K562 (cell line): ENCODE results near the gene SDCCAG8. TPM values are rescaled to one million over a fixed set of nuclear protein-coding genes. Genes with fewer than 3 reads are reported as not detected.

ENCODE experiments used
- CHD2 ChIP-seq: IDR thresholded peaks from 2 replicates; pipeline ENCODE4 v1.6.1; 2011; ENCODE audit warnings: low read depth, low read length
- COPS2 ChIP-seq: fragments of 450-650 bp; conservative IDR thresholded peaks from 2 replicates; pipeline ENCODE4 v1.6.1; 2016; ENCODE audit warnings: mild to moderate bottlenecking, moderate library complexity
- DIDO1 ChIP-seq: fragments of 450-650 bp; IDR thresholded peaks from 2 replicates; pipeline ENCODE4 v1.6.1; 2016; ENCODE audit warnings: low read depth, missing biosample characterization, missing genetic modification characterization
- ESRRA ChIP-seq: fragments of 450-650 bp; IDR thresholded peaks from 2 replicates; pipeline ENCODE4 v1.6.1; 2014; ENCODE audit warnings: low read depth, mild to moderate bottlenecking, moderate library complexity, borderline replicate concordance
- ETS2 ChIP-seq: IDR thresholded peaks from 2 replicates; pipeline ENCODE4 v1.6.1; 2016; ENCODE audit warnings: borderline replicate concordance, missing genetic modification characterization, mild to moderate bottlenecking, moderate library complexity, missing compliant biosample characterization; ENCODE audit not compliant: poor library complexity, severe bottlenecking
- FOS ChIP-seq: IDR thresholded peaks from 3 replicates; pipeline ENCODE4 v1.6.1; 2011; ENCODE audit not compliant: insufficient read length; ENCODE audit errors: extremely low read depth
- FOXK1 ChIP-seq: sonication (generic); formaldehyde crosslinking; IDR thresholded peaks from 2 replicates; pipeline ENCODE4 v1.8.0; 2022; ENCODE audit warnings: missing genetic modification reagents, mild to moderate bottlenecking, borderline replicate concordance
- HEY1 ChIP-seq: fragments of 250-450 bp; sonication (Bioruptor Pico); IDR thresholded peaks from 2 replicates; pipeline ENCODE4 v1.5.0; 2020; ENCODE audit warnings: mild to moderate bottlenecking, moderate library complexity, borderline replicate concordance
- HMG20A ChIP-seq: fragments of 450-650 bp; formaldehyde crosslinking; conservative IDR thresholded peaks from 2 replicates; pipeline ENCODE4 v1.4.0; 2020; ENCODE audit warnings: mild to moderate bottlenecking, mixed read lengths
- HNRNPL ChIP-seq: fragments of 200-400 bp; formaldehyde crosslinking; IDR thresholded peaks from 2 replicates; pipeline ENCODE4 v1.6.1; 2017; ENCODE audit warnings: low read depth, mild to moderate bottlenecking, low read length
- HNRNPUL1 ChIP-seq: fragments of 200-400 bp; formaldehyde crosslinking; IDR thresholded peaks from 2 replicates; pipeline ENCODE4 v1.6.1; 2017; ENCODE audit warnings: low read length
- LCOR ChIP-seq: sonication (generic); formaldehyde crosslinking; IDR thresholded peaks from 2 replicates; pipeline ENCODE4 v1.8.0; 2022; ENCODE audit warnings: mild to moderate bottlenecking, missing genetic modification reagents
- MTA1 ChIP-seq: fragments of 450-650 bp; IDR thresholded peaks from 2 replicates; pipeline ENCODE4 v1.6.1; 2017; ENCODE audit warnings: borderline replicate concordance
- NR4A1 ChIP-seq, 2 experiments: fragments of 250-450 bp in 1 of 2; fragments of 450-650 bp in 1 of 2; sonication (Bioruptor Pico) in 1 of 2; IDR thresholded peaks; 2 replicates each; pipeline versions ENCODE4 v1.4.0 to v1.6.1; 2016 to 2020; ENCODE audit warnings: mild to moderate bottlenecking in 2 of 2, missing compliant biosample characterization in 1 of 2, missing genetic modification characterization in 1 of 2, moderate library complexity in 1 of 2
- SMAD4 ChIP-seq: fragments of 250-450 bp; sonication (Bioruptor Pico); conservative IDR thresholded peaks from 2 replicates; pipeline ENCODE4 v1.8.0; 2021; ENCODE audit warnings: inconsistent platforms, mild to moderate bottlenecking, moderate library complexity
- TBP ChIP-seq: optimal IDR thresholded peaks from 2 replicates; pipeline ENCODE3; 2011; ENCODE audit warnings: low read depth, low read length, improper control_type of control experiment
- ZBTB8A ChIP-seq: fragments of 450-650 bp; IDR thresholded peaks from 2 replicates; pipeline ENCODE4 v1.6.1; 2018; ENCODE audit warnings: mild to moderate bottlenecking, moderate library complexity; ENCODE audit not compliant: partially characterized antibody
- ZNF12 ChIP-seq: sonication (generic); formaldehyde crosslinking; IDR thresholded peaks from 2 replicates; pipeline ENCODE4 v1.4.0; 2020; ENCODE audit warnings: mild to moderate bottlenecking, missing genetic modification reagents
- ZNF174 ChIP-seq: fragments of 250-450 bp; sonication (Bioruptor Pico); IDR thresholded peaks from 2 replicates; pipeline ENCODE4 v1.4.0; 2020; ENCODE audit warnings: mild to moderate bottlenecking
- polyA plus RNA-seq, 8 experiments: library from polyadenylated mRNA; depleted of rRNA in 4 of 8; stranded (reverse) in 5 of 8; unstranded in 3 of 8; fragments of >200 nt; fragmentation: Nextera tagmentation in 2 of 8; fragmentation: Illumina TruSeq in 1 of 8; extraction: Ambion mirVana in 2 of 8; extraction: Trizol in 1 of 8; gene quantifications; 2 replicates each; pipeline versions ENCODE4 v1.2.1 to v1.2.3, GENCODE V29; 2011 to 2014; ENCODE audit warnings: inconsistent platforms in 1 of 8, missing spikeins in 1 of 8
- total RNA-seq, 7 experiments: library from RNA; depleted of rRNA in 6 of 7; stranded (reverse); fragments of >200 nt in 6 of 7; fragmentation: Illumina TruSeq in 2 of 7; extraction: Trizol in 2 of 7; gene quantifications; 2 replicates each; pipeline versions ENCODE4 v1.2.1 to v1.2.3, GENCODE V29; 2011 to 2021; ENCODE audit warnings: low replicate concordance in 1 of 7
- TF ChIP-seq, protein P1 (sequence below): sonication (generic); formaldehyde crosslinking; IDR thresholded peaks from 2 replicates; pipeline ENCODE4 v1.8.1; 2023; ENCODE audit warnings: missing genetic modification reagents, mild to moderate bottlenecking, borderline replicate concordance
- TF ChIP-seq, protein P2 (sequence below): sonication (generic); formaldehyde crosslinking; IDR thresholded peaks from 2 replicates; pipeline ENCODE4 v1.8.0; 2022; ENCODE audit warnings: mild to moderate bottlenecking, missing genetic modification reagents
- TF ChIP-seq, protein P3 (sequence below): fragments of 450-650 bp; formaldehyde crosslinking; IDR thresholded peaks from 2 replicates; pipeline ENCODE4 v1.4.0; 2020; ENCODE audit warnings: mild to moderate bottlenecking, moderate library complexity

Gene SDCCAG8
- total and polyA plus RNA-seq, 9 of the 15 experiments (the other 6 are each of a cell fraction or from before 2014, with no cell fraction given), result 17.9 to 36.7 (median 25.4) TPM

DNA sequence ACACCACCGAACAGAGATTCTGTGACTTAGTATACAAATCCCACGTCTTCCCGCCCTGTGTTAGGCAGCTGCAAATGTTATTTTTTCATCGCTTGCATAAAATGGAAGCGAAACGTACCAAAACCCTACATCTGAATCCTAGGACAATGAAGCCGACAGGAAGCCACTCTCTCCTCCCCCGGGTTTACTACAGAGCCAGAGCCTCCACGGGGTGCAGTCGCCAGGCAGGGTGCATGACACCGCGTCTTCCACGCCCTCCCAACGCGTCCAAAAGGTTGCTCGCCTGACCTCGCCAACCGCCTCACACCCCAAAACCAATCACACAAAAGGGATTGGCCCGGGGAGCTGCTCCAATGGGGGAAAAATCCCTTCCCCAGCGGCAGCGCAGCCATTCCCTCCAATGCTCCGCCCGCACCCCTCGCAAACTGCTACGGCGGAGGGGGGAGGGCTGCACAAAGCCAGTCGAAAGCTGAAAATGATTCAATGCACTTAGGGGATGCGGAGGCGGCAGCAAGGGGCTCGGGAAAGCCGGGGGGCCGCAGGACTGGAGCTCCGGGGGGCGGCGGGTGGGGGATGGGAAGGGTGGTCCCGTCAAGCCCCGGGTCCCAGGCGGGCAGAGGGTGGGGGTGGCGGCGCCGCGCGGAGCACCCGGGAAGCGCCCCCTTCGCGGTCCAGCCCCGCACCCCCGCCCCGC lies 1.5 kb upstream of the SDCCAG8 start (continued):
- TF ChIP-seq, protein P1, sequence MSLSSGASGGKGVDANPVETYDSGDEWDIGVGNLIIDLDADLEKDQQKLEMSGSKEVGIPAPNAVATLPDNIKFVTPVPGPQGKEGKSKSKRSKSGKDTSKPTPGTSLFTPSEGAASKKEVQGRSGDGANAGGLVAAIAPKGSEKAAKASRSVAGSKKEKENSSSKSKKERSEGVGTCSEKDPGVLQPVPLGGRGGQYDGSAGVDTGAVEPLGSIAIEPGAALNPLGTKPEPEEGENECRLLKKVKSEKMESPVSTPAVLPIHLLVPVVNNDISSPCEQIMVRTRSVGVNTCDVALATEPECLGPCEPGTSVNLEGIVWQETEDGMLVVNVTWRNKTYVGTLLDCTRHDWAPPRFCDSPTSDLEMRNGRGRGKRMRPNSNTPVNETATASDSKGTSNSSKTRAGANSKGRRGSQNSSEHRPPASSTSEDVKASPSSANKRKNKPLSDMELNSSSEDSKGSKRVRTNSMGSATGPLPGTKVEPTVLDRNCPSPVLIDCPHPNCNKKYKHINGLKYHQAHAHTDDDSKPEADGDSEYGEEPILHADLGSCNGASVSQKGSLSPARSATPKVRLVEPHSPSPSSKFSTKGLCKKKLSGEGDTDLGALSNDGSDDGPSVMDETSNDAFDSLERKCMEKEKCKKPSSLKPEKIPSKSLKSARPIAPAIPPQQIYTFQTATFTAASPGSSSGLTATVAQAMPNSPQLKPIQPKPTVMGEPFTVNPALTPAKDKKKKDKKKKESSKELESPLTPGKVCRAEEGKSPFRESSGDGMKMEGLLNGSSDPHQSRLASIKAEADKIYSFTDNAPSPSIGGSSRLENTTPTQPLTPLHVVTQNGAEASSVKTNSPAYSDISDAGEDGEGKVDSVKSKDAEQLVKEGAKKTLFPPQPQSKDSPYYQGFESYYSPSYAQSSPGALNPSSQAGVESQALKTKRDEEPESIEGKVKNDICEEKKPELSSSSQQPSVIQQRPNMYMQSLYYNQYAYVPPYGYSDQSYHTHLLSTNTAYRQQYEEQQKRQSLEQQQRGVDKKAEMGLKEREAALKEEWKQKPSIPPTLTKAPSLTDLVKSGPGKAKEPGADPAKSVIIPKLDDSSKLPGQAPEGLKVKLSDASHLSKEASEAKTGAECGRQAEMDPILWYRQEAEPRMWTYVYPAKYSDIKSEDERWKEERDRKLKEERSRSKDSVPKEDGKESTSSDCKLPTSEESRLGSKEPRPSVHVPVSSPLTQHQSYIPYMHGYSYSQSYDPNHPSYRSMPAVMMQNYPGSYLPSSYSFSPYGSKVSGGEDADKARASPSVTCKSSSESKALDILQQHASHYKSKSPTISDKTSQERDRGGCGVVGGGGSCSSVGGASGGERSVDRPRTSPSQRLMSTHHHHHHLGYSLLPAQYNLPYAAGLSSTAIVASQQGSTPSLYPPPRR (CRISPR knock-in tag), result 0 out of 2 replicates have a peak, but pooled peaks have one; percentile 28
- no peak for TF ChIP-seq ZBTB8A
- TF ChIP-seq ZNF174 (CRISPR knock-in tag), result no peak
- TF ChIP-seq, protein P2, sequence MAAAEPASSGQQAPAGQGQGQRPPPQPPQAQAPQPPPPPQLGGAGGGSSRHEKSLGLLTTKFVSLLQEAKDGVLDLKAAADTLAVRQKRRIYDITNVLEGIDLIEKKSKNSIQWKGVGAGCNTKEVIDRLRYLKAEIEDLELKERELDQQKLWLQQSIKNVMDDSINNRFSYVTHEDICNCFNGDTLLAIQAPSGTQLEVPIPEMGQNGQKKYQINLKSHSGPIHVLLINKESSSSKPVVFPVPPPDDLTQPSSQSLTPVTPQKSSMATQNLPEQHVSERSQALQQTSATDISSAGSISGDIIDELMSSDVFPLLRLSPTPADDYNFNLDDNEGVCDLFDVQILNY (CRISPR knock-in tag), result no peak
- no peak for TF ChIP-seq DIDO1 (tag)
- TF ChIP-seq NR4A1 (CRISPR knock-in tag; IDR thresholded peaks at IDR 0.05), result no peak
- no peak for TF ChIP-seq NR4A1 (tag; IDR thresholded peaks at IDR 0.05)
- no peak; the same call in 1 of the 2 replicates for TF ChIP-seq SMAD4 (CRISPR knock-in tag)
- no peak for TF ChIP-seq ETS2 (tag)
- peak; percentile 98; the same call in 1 of the 2 replicates for TF ChIP-seq LCOR (CRISPR knock-in tag)
- no peak for TF ChIP-seq FOS
- no peak; the same call in 1 of the 2 replicates for TF ChIP-seq ESRRA
- no peak for TF ChIP-seq CHD2
- no peak for TF ChIP-seq HEY1 (CRISPR knock-in tag)
- TF ChIP-seq HNRNPL, result no peak
- TF ChIP-seq COPS2, result no peak
- no peak for TF ChIP-seq HNRNPUL1
- no peak for TF ChIP-seq MTA1
- no peak for TF ChIP-seq FOXK1 (CRISPR knock-in tag)
- no peak for TF ChIP-seq HMG20A (CRISPR knock-in tag)
- TF ChIP-seq, protein P3, sequence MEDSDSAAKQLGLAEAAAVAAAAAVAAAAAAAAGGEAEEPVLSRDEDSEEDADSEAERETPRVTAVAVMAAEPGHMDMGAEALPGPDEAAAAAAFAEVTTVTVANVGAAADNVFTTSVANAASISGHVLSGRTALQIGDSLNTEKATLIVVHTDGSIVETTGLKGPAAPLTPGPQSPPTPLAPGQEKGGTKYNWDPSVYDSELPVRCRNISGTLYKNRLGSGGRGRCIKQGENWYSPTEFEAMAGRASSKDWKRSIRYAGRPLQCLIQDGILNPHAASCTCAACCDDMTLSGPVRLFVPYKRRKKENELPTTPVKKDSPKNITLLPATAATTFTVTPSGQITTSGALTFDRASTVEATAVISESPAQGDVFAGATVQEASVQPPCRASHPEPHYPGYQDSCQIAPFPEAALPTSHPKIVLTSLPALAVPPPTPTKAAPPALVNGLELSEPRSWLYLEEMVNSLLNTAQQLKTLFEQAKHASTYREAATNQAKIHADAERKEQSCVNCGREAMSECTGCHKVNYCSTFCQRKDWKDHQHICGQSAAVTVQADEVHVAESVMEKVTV (CRISPR knock-in tag), result 0 out of 2 replicates have a peak, but pooled peaks have one; percentile 16
- TF ChIP-seq TBP, result no peak
- TF ChIP-seq ZNF12 (CRISPR knock-in tag), result no peak
